GM12874 (cell line): ENCODE measurements around the gene CDK8.
A peak's percentile ranks its signal among the peaks of the same experiment; 100 is the strongest.

Experiments used
- TF ChIP-seq, protein P1 (sequence below): IDR thresholded peaks from 2 replicates; pipeline ENCODE4 v1.5.1; 2011; ENCODE audit warnings: low read depth, mild to moderate bottlenecking, control low read depth, low read length, moderate library complexity; ENCODE audit not compliant: insufficient read depth

CDK8 gene

DNA sequence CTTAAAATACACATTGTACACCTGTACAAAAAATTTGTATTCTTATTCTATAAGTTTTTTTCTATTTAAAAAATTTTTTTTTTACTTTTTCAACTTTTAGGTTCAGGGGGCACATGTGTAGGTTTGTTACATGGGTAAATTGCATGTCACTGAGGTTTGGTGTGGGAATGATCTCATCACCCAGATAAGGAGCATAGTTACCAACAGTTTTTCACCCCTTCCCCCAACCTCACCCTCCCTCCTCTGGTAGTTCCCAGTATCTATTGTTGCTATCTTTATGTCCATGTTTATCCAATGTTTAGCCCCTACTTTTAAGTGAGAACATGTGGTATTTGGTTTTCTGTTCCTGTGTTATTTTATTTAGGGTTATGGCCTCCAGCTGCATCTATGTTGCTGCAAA, 89.9 kb downstream of the CDK8 start:
- TF ChIP-seq, protein P1, sequence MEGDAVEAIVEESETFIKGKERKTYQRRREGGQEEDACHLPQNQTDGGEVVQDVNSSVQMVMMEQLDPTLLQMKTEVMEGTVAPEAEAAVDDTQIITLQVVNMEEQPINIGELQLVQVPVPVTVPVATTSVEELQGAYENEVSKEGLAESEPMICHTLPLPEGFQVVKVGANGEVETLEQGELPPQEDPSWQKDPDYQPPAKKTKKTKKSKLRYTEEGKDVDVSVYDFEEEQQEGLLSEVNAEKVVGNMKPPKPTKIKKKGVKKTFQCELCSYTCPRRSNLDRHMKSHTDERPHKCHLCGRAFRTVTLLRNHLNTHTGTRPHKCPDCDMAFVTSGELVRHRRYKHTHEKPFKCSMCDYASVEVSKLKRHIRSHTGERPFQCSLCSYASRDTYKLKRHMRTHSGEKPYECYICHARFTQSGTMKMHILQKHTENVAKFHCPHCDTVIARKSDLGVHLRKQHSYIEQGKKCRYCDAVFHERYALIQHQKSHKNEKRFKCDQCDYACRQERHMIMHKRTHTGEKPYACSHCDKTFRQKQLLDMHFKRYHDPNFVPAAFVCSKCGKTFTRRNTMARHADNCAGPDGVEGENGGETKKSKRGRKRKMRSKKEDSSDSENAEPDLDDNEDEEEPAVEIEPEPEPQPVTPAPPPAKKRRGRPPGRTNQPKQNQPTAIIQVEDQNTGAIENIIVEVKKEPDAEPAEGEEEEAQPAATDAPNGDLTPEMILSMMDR: no peak

DNA sequence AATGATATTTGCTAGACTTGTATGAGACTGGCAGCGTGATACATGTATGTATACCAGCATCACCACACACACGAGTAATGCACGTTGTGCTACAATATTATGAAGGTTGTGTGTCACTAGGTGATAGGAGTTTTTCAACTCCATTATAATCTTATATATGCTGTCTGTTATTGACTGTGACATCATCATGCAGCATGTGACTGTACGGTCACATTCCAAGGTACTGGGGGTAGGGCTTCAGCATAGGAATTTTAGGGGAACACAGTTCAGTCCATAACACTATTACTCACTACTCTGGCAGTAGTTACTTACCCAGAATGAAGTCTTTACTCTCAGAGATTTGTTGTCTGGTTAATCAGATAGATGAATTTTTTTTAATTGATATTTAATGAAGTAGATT, 91.1 kb downstream of the CDK8 start:
- TF ChIP-seq, protein P1: no peak

DNA sequence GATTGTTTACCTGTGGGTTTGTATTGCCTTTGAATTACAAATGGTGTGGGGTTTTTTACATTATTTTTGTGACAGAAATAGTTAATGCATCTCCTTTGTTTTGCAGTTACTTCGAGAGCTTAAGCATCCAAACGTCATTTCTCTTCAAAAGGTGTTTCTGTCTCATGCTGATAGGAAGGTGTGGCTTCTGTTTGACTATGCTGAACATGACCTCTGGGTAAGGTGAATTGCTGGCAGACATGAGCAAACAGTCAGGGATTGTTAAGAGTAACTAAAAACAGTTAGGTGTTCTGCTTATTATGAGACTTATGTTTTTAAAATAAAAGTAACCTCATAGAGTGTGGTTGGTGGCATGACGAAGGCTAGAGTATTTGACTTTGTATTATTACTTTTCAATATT, 95.0 kb downstream of the CDK8 start:
- TF ChIP-seq, protein P1: no peak

DNA sequence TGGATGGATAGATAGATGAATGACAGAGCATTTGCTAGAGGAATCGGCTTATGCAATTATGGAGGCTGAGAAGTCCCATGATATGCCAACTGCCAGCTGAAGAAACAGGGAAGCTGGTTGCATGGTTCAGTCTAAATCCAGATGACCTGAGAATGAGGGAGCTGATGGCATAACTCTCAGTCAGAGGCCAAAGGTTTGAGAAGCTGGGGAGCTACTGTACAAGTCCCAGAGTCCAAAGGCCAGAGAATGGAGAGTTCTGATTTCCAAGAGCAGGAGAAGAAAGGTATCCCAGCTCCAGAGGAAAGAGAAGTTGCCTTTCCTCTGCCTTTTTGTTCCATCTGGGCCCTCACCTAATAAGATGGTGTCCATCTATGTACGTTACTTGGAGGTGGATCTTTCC, 108.3 kb downstream of the CDK8 start:
- TF ChIP-seq, protein P1: no peak

DNA sequence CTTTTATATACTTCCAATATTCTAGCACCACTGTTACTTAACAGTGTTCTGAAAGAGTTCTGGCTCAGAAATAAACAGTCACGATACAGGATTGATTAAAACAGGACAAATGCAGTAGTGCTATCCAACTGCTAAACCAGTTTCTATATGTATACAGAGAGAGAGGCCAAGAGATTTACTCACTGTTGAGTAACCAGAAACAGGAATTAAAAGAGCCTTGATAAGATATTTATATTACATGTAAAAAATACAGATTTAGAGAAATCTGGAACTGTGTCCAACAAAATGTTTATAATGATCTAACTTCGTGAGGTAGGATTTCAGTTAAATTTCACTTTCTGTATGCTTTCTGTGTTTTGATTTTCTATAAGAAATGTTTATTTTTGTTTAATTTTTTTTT, 116.6 kb downstream of the CDK8 start:
- TF ChIP-seq, protein P1: no peak

DNA sequence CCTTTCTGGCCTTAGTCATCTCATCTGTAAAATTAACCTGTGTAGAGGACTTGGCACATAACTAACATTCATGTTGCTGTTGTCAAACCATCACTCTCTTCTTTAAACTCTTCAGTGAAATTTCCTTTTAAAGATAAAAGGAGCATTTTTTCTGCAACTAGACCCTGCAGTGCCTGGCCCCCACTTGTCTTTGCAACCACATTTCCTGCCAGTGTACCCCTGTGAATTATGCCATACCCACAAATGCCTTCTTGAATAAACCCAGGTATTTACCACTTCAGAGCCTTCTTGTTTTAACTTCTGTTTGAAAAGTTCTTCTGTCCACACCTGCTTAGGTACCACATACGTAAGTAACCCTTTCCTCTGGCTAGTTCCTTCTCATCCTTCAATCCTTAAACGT, 118.8 kb downstream of the CDK8 start:
- TF ChIP-seq, protein P1: no peak

DNA sequence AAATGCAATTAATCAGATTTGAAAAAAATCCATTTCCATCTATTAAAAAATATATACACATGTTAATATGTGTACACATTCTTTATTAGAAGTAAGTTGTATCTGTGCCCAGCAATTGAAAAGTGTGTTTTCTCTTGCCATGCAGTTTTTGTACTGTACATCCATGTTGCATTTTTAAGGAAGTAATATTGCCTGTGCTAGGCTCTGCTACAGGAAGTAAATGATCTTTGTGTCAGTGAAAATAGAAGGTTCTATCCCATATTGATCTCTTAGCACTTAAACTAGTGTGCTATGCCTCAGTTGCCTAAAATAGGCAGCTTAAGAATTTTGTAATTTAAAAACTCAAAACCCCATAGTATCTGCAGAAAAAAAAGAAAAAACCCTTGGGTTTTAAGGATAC, 122.5 kb downstream of the CDK8 start:
- TF ChIP-seq, protein P1: no peak

DNA sequence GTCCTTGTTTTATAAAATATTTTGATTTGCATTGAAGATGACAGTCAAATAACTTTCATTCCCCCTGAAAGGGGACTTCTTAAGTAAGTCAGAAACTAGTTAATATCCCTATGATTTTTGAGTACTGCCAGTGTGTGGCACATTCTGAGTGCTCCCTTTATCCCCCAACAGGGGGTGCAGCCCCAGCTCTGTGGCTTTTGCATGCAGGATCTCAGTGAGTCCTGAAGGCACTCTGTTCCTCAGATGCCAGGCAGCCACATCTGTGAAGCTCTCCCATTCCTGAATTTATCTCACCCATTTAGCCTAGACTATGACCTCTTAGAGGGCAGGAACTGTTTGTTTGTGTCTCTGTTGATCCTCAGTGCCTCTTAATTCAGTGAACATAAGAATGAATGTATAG, 123.1 kb downstream of the CDK8 start:
- TF ChIP-seq, protein P1: peak; percentile 41; the same call in 1 of the 2 replicates
